ENCODE data around the gene CLEC9A.

Gene CLEC9A

DNA sequence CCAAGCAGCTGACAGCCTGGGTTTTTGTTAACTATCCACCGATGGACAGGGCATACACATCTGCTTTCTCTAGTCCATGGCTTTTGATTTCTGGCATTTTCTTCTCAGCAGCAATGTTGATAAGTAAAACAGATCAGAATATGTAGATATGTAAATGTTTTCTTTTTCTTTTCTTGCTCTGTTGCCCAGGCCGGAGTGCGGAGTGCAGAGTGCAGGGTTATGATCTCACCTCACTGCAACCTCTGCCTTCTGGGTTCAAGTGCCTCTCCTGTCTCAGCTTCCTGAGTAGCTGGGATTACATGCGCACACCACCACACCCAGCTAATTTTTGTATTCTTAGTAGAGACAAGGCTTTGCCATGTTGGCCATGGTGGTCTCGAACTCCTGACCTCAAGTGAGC, 27.9 kb downstream of the CLEC9A start:
- H3K36me3 ChIP-seq (ENCODE audit: control insufficient read depth, insufficient read depth, low read length), result no peaks in the 10 kb centered on the region
- H3K27ac ChIP-seq (ENCODE audit: insufficient read depth, low read length, poor library complexity, severe bottlenecking), result no peak overlapping the region
- H3K4me1 ChIP-seq (ENCODE audit: control insufficient read depth, insufficient read depth, low read length, poor library complexity, severe bottlenecking), result no peaks in the 10 kb centered on the region
- no peak for DNase-seq
- H3K9me3 ChIP-seq (ENCODE audit: control insufficient read depth, low read length), result no peaks in the 10 kb centered on the region
- H3K27me3 ChIP-seq (replicated peaks; ENCODE audit: control insufficient read depth, insufficient read depth, low read length, poor library complexity, severe bottlenecking), result no peaks in the 10 kb centered on the region
- no peak overlapping the region for H3K4me3 ChIP-seq (ENCODE audit: insufficient read depth, low read depth, low read length, poor library complexity, severe bottlenecking)

DNA sequence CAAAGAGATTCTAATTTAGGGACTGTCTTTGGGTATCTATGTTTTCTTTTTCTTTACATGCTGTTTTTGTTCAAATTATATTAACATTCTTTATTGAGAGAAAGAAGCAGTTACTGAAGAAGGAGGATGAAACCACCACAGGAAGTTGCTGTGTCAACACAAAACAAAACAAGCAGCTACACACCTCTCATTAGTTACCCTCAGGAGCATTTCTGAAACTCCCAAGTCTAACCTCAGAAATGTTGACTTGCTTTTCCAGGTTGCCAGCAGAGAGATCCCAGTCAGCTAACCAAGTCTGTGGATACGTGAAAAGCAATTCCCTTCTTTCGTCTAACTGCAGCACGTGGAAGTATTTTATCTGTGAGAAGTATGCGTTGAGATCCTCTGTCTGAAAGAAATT, 34.8 kb downstream of the CLEC9A start:
- DNase-seq, result no peak
- no peaks in the 10 kb centered on the region for H3K36me3 ChIP-seq (ENCODE audit: control insufficient read depth, insufficient read depth, low read length)
- H3K27me3 ChIP-seq (replicated peaks; ENCODE audit: control insufficient read depth, insufficient read depth, low read length, poor library complexity, severe bottlenecking), result no peaks in the 10 kb centered on the region
- no peak overlapping the region for H3K4me3 ChIP-seq (ENCODE audit: insufficient read depth, low read depth, low read length, poor library complexity, severe bottlenecking)
- H3K9me3 ChIP-seq (ENCODE audit: control insufficient read depth, low read length), result no peaks in the 10 kb centered on the region
- H3K27ac ChIP-seq (ENCODE audit: insufficient read depth, low read length, poor library complexity, severe bottlenecking), result no peak overlapping the region
- H3K4me1 ChIP-seq (ENCODE audit: control insufficient read depth, insufficient read depth, low read length, poor library complexity, severe bottlenecking), result no peaks in the 10 kb centered on the region

DNA sequence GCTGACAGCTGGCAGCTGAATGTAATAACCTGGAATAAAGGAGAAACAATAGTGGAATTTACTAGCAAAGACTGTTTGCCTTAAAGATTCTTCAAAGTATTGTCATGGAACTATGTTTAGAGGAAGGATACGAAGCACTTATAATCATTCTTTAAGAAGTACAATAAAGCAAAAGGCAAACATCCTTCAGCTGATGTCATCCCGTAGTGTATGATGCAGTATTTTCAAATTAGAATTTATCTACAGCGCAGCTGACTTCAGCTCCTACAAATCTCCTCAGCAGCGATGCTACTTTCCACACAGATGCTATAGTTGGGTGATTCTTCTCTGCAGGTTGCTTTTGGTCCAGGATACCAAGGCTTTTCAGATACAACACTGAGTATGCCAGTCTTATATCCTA, 36.8 kb downstream of the CLEC9A start:
- Histone ChIP-seq H3K4me3 (ENCODE audit: insufficient read depth, low read depth, low read length, poor library complexity, severe bottlenecking) (no peak overlapping the region), H3K9me3 (ENCODE audit: control insufficient read depth, low read length) (no peaks in the 10 kb centered on the region), H3K27me3 (replicated peaks; ENCODE audit: control insufficient read depth, insufficient read depth, low read length, poor library complexity, severe bottlenecking) (no peaks in the 10 kb centered on the region), H3K36me3 (ENCODE audit: control insufficient read depth, insufficient read depth, low read length) (no peaks in the 10 kb centered on the region), H3K27ac (ENCODE audit: insufficient read depth, low read length, poor library complexity, severe bottlenecking) (no peak overlapping the region), H3K4me1 (ENCODE audit: control insufficient read depth, insufficient read depth, low read length, poor library complexity, severe bottlenecking) (no peaks in the 10 kb centered on the region)
- DNase-seq, result no peak

DNA sequence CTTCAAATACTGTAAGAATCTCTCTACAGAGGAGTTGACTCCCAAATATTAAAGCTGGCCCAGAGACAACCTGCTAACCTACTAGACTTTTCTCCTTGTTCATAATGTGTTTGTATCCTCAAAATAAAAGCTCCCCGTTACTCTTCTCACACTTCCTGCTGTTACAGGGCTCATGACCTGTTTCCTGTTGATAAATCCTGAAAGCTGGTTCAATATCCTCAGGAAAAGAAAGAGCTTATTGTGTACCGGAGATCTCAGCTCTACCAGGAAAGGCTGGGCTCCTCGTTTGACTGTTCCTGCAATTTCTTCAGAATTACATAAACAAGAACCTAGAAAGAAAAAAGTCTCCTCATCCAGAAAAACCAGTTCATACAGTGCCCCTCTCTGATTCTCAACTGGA, 37.5 kb downstream of the CLEC9A start:
- no peak overlapping the region for H3K4me3 ChIP-seq (ENCODE audit: insufficient read depth, low read depth, low read length, poor library complexity, severe bottlenecking)
- H3K27me3 ChIP-seq (replicated peaks; ENCODE audit: control insufficient read depth, insufficient read depth, low read length, poor library complexity, severe bottlenecking), result no peaks in the 10 kb centered on the region
- no peak overlapping the region for H3K27ac ChIP-seq (ENCODE audit: insufficient read depth, low read length, poor library complexity, severe bottlenecking)
- H3K9me3 ChIP-seq (ENCODE audit: control insufficient read depth, low read length), result no peaks in the 10 kb centered on the region
- H3K36me3 ChIP-seq (ENCODE audit: control insufficient read depth, insufficient read depth, low read length), result no peaks in the 10 kb centered on the region
- H3K4me1 ChIP-seq (ENCODE audit: control insufficient read depth, insufficient read depth, low read length, poor library complexity, severe bottlenecking), result no peaks in the 10 kb centered on the region
- no peak for DNase-seq

DNA sequence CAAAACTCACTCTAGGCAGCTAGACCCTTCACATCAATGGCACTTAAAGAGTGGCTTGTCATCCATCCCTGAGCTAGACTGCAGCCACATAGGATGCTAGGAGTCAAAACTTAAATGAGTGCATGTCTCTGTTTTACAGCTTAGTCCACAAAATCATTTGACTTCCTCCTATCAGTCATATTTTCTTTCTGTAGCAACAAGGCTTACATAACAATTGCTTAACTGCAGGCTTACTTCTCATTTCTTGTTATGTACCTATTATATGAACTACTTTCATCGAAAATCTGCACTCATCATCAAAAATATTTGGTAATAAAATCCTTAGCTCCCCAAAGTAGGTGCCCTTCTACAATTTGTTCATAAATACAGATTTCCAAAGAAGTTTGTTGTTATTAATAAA, 38.2 kb downstream of the CLEC9A start:
- Histone ChIP-seq H3K36me3 (ENCODE audit: control insufficient read depth, insufficient read depth, low read length) (no peaks in the 10 kb centered on the region), H3K4me3 (ENCODE audit: insufficient read depth, low read depth, low read length, poor library complexity, severe bottlenecking) (no peak overlapping the region), H3K9me3 (ENCODE audit: control insufficient read depth, low read length) (no peaks in the 10 kb centered on the region), H3K27ac (ENCODE audit: insufficient read depth, low read length, poor library complexity, severe bottlenecking) (no peak overlapping the region), H3K4me1 (ENCODE audit: control insufficient read depth, insufficient read depth, low read length, poor library complexity, severe bottlenecking) (no peaks in the 10 kb centered on the region), H3K27me3 (replicated peaks; ENCODE audit: control insufficient read depth, insufficient read depth, low read length, poor library complexity, severe bottlenecking) (no peaks in the 10 kb centered on the region)
- DNase-seq, result no peak

DNA sequence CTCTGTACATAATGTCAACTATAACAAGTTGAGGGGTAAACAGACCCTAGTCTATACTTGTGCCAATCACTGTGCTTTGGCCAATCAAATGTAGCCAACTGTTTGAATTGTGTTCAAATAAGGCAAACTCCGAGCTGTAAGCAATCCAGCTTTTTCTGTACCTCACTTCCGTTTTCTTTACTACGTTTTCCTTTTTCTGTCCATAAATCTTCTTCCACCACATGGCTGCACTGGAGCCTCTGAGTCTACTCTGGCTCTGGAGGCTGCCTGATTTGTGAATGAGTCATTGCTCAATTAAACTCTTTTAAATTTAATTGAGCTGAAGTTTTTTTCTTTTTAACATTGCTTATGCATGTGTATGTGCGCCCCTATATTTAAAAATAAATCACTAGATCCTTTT, 38.6 kb downstream of the CLEC9A start:
- H3K27me3 ChIP-seq (replicated peaks; ENCODE audit: control insufficient read depth, insufficient read depth, low read length, poor library complexity, severe bottlenecking), result no peaks in the 10 kb centered on the region
- no peak overlapping the region for H3K27ac ChIP-seq (ENCODE audit: insufficient read depth, low read length, poor library complexity, severe bottlenecking)
- no peak for DNase-seq
- H3K36me3 ChIP-seq (ENCODE audit: control insufficient read depth, insufficient read depth, low read length), result no peaks in the 10 kb centered on the region
- no peak overlapping the region for H3K4me3 ChIP-seq (ENCODE audit: insufficient read depth, low read depth, low read length, poor library complexity, severe bottlenecking)
- H3K4me1 ChIP-seq (ENCODE audit: control insufficient read depth, insufficient read depth, low read length, poor library complexity, severe bottlenecking), result no peaks in the 10 kb centered on the region
- H3K9me3 ChIP-seq (ENCODE audit: control insufficient read depth, low read length), result no peaks in the 10 kb centered on the region

DNA sequence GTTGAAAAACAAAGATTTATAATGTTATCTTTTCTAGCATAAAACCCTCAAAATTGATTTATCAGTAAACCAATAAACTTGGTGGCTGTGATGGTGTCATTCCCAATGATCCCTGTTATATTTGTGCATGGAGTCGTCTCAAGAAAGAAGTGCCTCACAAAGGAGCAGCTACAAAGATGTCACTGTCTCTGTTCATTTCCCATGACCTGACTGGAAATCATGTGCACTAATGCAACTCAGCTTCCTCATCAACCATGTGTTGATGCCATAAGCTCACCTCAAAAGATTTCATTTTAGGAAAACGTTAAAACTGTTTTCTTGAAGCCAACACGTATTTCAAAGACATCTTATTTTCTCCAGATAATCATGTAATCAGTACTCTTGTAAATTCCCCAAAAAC, 39.5 kb downstream of the CLEC9A start:
- Histone ChIP-seq H3K4me3 (ENCODE audit: insufficient read depth, low read depth, low read length, poor library complexity, severe bottlenecking) (no peak overlapping the region), H3K4me1 (ENCODE audit: control insufficient read depth, insufficient read depth, low read length, poor library complexity, severe bottlenecking) (no peaks in the 10 kb centered on the region), H3K27me3 (replicated peaks; ENCODE audit: control insufficient read depth, insufficient read depth, low read length, poor library complexity, severe bottlenecking) (no peaks in the 10 kb centered on the region), H3K27ac (ENCODE audit: insufficient read depth, low read length, poor library complexity, severe bottlenecking) (no peak overlapping the region), H3K36me3 (ENCODE audit: control insufficient read depth, insufficient read depth, low read length) (no peaks in the 10 kb centered on the region), H3K9me3 (ENCODE audit: control insufficient read depth, low read length) (no peaks in the 10 kb centered on the region)
- DNase-seq, result no peak

DNA sequence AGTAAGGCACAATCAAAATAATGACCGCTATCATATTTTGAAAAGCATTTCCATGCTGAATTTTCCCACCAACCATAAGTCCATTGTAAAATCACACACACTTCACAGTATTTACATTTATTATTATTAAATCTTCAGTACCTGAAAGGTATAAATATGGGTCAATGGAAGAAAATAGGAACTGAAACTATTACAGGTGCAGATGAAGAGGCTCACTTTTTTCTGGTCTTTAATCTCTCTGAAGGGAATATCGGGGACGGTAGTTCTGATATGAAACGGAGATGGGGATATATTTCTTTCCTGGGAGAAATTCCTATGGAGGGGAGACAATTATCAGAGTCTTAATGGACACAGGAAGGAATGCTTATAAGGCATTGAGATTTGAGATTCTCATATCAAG, 39.9 kb downstream of the CLEC9A start:
- H3K36me3 ChIP-seq (ENCODE audit: control insufficient read depth, insufficient read depth, low read length), result no peaks in the 10 kb centered on the region
- H3K27me3 ChIP-seq (replicated peaks; ENCODE audit: control insufficient read depth, insufficient read depth, low read length, poor library complexity, severe bottlenecking), result no peaks in the 10 kb centered on the region
- H3K4me1 ChIP-seq (ENCODE audit: control insufficient read depth, insufficient read depth, low read length, poor library complexity, severe bottlenecking), result no peaks in the 10 kb centered on the region
- no peak overlapping the region for H3K4me3 ChIP-seq (ENCODE audit: insufficient read depth, low read depth, low read length, poor library complexity, severe bottlenecking)
- no peak for DNase-seq
- no peak overlapping the region for H3K27ac ChIP-seq (ENCODE audit: insufficient read depth, low read length, poor library complexity, severe bottlenecking)
- H3K9me3 ChIP-seq (ENCODE audit: control insufficient read depth, low read length), result no peaks in the 10 kb centered on the region

GRCh38 chr12:10072131-10072530, 41.6 kb downstream of the CLEC9A start:
- Histone ChIP-seq H3K27ac (ENCODE audit: insufficient read depth, low read length, poor library complexity, severe bottlenecking) (no peak overlapping the region), H3K4me1 (ENCODE audit: control insufficient read depth, insufficient read depth, low read length, poor library complexity, severe bottlenecking) (no peaks in the 10 kb centered on the region), H3K27me3 (replicated peaks; ENCODE audit: control insufficient read depth, insufficient read depth, low read length, poor library complexity, severe bottlenecking) (no peaks in the 10 kb centered on the region), H3K36me3 (ENCODE audit: control insufficient read depth, insufficient read depth, low read length) (no peaks in the 10 kb centered on the region), H3K9me3 (ENCODE audit: control insufficient read depth, low read length) (no peaks in the 10 kb centered on the region), H3K4me3 (ENCODE audit: insufficient read depth, low read depth, low read length, poor library complexity, severe bottlenecking) (no peak overlapping the region)
- no peak for DNase-seq

GRCh38 chr12:10073261-10073660, 42.8 kb downstream of the CLEC9A start:
- H3K9me3 ChIP-seq (ENCODE audit: control insufficient read depth, low read length), result no peaks in the 10 kb centered on the region
- no peak overlapping the region for H3K27ac ChIP-seq (ENCODE audit: insufficient read depth, low read length, poor library complexity, severe bottlenecking)
- no peaks in the 10 kb centered on the region for H3K36me3 ChIP-seq (ENCODE audit: control insufficient read depth, insufficient read depth, low read length)
- DNase-seq, result no peak
- H3K27me3 ChIP-seq (replicated peaks; ENCODE audit: control insufficient read depth, insufficient read depth, low read length, poor library complexity, severe bottlenecking), result no peaks in the 10 kb centered on the region
- H3K4me1 ChIP-seq (ENCODE audit: control insufficient read depth, insufficient read depth, low read length, poor library complexity, severe bottlenecking), result no peaks in the 10 kb centered on the region
- no peak overlapping the region for H3K4me3 ChIP-seq (ENCODE audit: insufficient read depth, low read depth, low read length, poor library complexity, severe bottlenecking)

DNA sequence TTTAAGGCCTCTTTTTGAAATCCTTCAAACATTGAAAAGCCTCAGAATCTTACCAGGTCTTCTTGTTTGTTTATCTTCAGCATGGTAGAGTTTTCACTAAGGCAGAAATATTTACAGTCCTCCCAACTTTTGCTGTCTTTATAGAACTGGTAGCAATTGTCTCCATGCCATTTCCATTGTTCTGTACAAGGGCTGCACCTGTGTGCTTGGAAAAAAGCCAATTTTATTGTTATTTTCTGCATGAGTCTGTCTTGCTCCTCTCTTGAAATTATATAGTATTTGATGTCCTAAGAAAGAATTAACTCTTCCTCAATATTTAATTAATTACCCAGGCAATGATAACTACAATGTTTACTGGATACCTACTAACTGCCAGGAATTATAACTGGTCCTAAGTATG, 45.0 kb downstream of the CLEC9A start:
- no peak for DNase-seq

More for the DNA sequence above, 45.0 kb downstream of the CLEC9A start:
- Histone ChIP-seq H3K36me3 (ENCODE audit: control insufficient read depth, insufficient read depth, low read length) (no peaks in the 10 kb centered on the region), H3K4me3 (ENCODE audit: insufficient read depth, low read depth, low read length, poor library complexity, severe bottlenecking) (no peak overlapping the region), H3K27me3 (replicated peaks; ENCODE audit: control insufficient read depth, insufficient read depth, low read length, poor library complexity, severe bottlenecking) (no peaks in the 10 kb centered on the region), H3K4me1 (ENCODE audit: control insufficient read depth, insufficient read depth, low read length, poor library complexity, severe bottlenecking) (no peaks in the 10 kb centered on the region), H3K27ac (ENCODE audit: insufficient read depth, low read length, poor library complexity, severe bottlenecking) (no peak overlapping the region), H3K9me3 (ENCODE audit: control insufficient read depth, low read length) (no peaks in the 10 kb centered on the region)
